ENCODE data around the gene USP16.

USP16 gene

GRCh38 chr21:29102791-29103257 lies 78.4 kb downstream of the USP16 start:
- H3K27me3 ChIP-seq (ENCODE audit: low read depth, low read length): no peaks in the 10 kb centered on the region
- peaks cover 9% of the 10 kb centered on the region for H3K4me1 ChIP-seq (ENCODE audit: low read length)
- no peaks in the 10 kb centered on the region for H3K9me3 ChIP-seq (ENCODE audit: insufficient read depth, low read length)
- no peaks in the 10 kb centered on the region for H4K20me1 ChIP-seq (ENCODE audit: insufficient read depth, low read length)
- H3K4me3 ChIP-seq (ENCODE audit: low read length): no peak overlapping the region
- H3K9ac ChIP-seq (ENCODE audit: low read length): no peak overlapping the region
- no peaks in the 10 kb centered on the region for H3K79me2 ChIP-seq (ENCODE audit: low read length)
- H2AFZ ChIP-seq (ENCODE audit: low read depth, low read length): no peak overlapping the region
- no peak for TF ChIP-seq EZH2phosphoT487 (IDR thresholded peaks at IDR 0.05; ENCODE audit: low read depth)
- no peak for TF ChIP-seq CTCF (IDR thresholded peaks at IDR 0.05; ENCODE audit: low read depth, low read length)
- H3K27ac ChIP-seq (ENCODE audit: low read length): no peak overlapping the region
- no peak overlapping the region for H3K4me2 ChIP-seq (ENCODE audit: low read length)
- H3K36me3 ChIP-seq (replicated peaks; ENCODE audit: low read depth, low read length): peaks cover 6% of the 10 kb centered on the region

All from OCI-LY3 (cell line).